OCI-LY1 (cell line): ENCODE measurements around the gene ADAMTSL2.

ENCODE experiments used
- EZH2 ChIP-seq: fragments of 200-600 bp; sonication (generic), shearing (Covaris generic); IDR thresholded peaks from 2 replicates; pipeline ENCODE4 v1.8.0; 2017; ENCODE audit warnings: borderline replicate concordance, mixed run types, mild to moderate bottlenecking, antibody characterized with exemption, low read length, moderate library complexity, mixed read lengths
- TF ChIP-seq, protein P1 (sequence below): fragments of 200-600 bp; sonication (generic), shearing (Covaris generic); IDR thresholded peaks from 2 replicates; pipeline ENCODE4 v1.5.1; 2017; ENCODE audit warnings: mild to moderate bottlenecking, antibody characterized with exemption, low read length, moderate library complexity, mixed read lengths

DNA sequence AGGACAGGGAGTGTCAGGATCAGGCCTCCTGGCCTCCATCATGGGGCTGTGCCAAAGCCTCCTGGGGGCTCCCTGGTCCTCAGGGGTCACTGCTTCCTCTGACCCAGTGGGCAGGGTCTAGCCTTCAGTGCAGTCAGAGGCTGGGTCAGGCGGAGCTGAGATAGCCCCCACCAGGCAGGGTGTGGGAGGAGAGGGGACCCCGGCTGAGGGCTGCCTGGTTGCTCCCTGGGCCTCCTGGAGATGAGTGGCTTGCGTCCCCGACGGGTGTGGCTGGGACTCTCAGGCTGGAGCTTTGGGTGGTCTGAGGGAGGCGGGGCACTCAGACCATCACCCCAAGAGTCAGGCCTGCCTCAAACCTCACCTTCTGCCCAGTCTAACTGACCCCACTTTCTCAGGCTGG, 53.0 kb downstream of the ADAMTSL2 start:
- no peak for TF ChIP-seq EZH2
- TF ChIP-seq, protein P1, sequence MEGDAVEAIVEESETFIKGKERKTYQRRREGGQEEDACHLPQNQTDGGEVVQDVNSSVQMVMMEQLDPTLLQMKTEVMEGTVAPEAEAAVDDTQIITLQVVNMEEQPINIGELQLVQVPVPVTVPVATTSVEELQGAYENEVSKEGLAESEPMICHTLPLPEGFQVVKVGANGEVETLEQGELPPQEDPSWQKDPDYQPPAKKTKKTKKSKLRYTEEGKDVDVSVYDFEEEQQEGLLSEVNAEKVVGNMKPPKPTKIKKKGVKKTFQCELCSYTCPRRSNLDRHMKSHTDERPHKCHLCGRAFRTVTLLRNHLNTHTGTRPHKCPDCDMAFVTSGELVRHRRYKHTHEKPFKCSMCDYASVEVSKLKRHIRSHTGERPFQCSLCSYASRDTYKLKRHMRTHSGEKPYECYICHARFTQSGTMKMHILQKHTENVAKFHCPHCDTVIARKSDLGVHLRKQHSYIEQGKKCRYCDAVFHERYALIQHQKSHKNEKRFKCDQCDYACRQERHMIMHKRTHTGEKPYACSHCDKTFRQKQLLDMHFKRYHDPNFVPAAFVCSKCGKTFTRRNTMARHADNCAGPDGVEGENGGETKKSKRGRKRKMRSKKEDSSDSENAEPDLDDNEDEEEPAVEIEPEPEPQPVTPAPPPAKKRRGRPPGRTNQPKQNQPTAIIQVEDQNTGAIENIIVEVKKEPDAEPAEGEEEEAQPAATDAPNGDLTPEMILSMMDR = no peak
